GM21515 (cell line): ENCODE results near the gene TMEM221.
A peak's percentile ranks its signal among the peaks of the same experiment; 100 is the strongest.

ENCODE experiments used
- ATAC-seq: cut with Tn5 transposase; IDR thresholded peaks from one replicate; pipeline ENCODE4 v1.9.1; 2021; ENCODE audit not compliant: unreplicated experiment

The TMEM221 gene

DNA sequence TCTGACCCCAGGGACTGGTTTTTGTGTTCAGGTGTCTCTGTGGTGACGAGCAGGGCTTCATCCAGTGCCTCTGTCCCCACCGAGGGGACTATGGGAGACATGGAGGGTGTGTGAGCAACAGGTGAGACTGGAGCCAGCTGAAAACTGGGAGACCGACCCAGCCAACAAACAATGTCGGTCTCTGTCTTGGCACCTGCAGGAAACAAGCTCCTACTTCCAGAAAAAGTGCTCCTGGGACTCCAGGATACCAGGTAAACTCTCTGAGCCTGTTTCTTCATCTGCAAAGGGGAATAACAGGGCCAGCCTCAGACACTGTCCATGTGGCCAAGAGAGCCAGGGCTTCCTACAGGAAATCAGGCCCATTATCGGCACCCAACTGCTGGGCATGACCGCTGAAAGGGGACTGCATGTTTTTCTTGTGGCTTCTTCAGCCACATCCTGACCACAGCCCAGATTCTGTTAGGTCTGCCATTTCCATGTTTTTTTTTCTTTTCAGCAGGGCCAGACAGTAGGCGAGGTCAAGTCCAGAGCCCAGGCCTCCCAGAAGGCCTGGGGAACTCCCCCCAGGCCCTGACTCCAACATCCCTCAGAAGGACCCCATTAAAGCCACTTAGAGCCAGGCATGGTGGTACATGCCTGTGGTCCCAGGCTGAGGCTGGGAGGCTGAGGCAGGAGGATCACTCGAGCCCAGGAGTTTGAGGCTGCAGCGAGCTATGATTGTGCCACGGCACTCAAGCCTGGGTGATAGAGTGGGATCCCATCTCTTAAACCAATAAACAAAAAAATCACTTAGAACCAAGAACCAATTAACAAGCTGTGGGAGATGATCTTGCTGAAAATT, 42.2 kb downstream of the TMEM221 start:
- ATAC-seq, result no peak

DNA sequence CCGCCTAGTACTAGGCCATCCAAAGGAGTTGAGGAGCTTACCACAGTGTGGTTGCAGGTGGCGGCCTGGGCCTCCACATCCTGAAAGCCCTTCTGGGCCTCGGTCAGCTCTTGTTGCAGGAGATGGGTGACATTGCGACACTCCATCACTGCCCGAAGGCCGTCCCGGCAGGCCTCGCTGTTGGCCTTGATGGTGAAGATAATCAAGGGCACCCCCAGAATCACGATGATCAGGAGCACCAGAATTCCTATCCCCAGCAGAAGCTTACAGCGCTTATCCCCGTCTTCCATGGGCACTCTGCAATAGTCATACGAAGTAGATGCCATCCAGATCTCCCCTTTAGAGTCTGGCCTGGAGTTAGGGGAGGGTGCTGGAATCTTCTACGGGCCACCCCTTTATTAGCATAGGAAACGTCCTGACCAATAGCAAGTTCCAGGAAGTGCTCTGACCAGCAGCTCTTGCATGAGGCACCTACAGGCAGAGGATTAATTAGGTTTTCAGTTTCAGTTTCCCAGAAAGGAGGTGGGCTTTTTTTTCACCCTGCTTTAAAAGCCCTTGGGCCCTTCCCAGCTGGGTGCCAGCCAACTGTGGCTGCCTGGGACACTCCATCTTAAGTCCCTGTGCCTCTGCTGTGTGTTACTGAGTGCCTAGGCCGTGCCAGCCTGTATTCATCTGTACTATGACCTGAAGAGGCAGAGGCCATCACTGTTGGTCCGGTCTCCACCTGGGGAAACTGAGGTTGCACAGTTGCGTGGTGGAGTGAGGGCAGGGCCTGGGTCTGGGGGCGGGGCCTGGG, 43.0 kb downstream of the TMEM221 start, which contains the start of gene BST2:
TSS of gene BST2 (minus strand) at position 381 of the 796 bp plus-strand sequence. CDS start at position 326, 55 bp downstream.
- ATAC-seq, result peak; percentile 69

DNA sequence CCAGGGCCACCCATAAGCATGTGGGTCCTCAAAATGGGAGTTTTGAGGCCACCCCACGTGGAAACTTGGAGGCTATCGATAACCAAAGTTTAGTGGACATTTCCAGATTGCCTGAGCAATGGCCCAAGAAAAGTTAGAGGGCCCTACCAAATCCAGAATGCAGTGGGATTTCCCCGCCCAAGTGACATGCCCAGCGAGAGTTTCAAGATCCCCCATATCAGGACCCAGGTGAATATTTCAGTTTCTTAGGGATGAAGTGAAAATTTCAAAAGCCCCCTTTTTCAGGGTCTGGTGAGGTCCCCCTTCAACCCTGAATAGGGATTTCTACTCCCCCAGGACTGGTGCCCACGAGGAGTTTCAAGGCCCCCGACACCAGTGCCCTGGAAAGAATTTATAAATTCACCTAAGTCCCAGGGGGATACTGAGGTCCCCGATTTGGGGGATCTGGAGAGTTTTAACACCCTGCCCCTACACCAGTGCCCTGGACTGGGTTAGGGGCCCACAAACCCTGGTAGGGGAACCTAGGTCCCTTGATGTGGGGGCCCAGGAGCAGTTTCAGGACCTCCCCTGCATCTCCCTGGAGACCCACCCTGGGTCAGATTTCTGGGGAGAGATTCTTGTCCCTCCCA, 43.7 kb downstream of the TMEM221 start:
- no peak for ATAC-seq

DNA sequence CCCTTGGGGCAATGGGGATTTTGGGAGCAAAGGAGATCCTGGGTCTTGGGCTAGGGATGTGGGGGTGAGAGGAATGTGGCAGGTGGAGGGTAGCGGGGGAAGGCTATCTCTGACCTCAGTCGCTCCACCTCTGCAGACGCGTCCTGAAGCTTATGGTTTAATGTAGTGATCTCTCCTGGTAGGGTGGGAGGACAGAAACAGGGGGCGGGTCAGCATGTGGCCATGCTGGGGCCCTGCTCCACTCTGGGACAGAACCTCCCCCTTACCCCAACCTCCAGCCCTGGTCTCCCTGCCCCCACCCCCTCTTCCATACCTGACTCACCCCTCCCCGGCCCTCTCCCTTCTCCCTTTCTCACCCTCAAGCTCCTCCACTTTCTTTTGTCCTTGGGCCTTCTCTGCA, 44.5 kb downstream of the TMEM221 start:
- ATAC-seq, result no peak

DNA sequence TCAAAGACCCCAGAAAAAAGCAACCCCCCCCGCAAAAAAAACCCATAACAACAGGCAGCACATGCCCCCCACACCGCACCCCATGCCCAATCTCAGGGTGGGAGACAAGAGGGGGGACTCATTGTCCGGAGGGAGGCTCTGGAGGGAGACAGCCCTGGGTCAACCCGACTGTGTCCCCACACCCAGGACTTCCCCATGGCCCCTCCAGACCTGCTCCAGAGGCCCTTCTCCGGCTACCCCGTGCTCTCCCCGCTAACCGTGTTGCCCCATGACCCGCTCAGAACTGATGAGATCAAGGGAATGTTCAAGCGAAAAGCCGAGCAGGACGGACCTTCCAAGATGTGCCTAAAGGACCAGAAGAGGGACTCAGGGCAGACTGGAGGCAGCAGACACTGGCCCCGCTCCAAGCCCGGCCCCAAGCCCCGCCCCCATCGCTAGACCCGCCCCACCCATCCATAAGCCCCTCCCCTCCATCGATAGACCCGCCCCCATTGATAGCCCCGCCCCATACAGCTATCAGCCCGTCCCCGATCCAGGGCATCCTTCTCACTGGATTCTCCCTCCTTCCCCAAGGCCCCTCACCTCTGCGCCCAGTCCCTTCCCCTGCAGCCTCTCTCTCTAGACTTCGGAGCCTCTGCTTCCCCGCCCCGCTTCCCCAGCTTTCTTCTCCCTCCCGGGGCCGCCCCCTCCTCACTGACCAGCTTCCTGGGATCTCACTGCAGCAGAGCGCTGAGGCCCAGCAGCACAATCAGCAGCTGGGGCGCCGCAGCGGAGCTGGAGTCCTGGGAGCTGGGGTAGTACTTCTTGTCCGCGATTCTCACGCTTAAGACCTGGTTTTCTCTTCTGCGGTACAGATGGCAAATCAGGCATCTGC, 45.2 kb downstream of the TMEM221 start:
- no peak for ATAC-seq

DNA sequence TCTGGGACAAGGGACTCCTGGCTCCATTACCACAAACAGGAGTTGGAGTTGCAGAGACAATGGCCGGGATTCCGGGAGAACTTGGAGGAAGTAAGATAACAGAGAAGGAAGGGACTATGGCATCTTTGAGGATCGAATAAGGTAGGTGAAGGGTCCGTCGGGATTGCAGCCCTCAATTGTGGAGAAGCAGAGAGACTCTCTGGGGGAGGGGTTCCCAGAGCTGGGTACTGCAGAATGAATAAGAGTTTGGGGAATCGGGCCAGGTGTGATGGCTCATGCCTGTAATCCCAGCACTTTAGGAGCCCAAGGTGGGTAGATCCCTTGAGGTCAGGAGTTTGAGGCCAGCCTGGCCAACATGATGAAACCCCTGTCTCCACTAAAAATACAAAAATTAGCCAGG, 46.8 kb downstream of the TMEM221 start:
- no peak for ATAC-seq

DNA sequence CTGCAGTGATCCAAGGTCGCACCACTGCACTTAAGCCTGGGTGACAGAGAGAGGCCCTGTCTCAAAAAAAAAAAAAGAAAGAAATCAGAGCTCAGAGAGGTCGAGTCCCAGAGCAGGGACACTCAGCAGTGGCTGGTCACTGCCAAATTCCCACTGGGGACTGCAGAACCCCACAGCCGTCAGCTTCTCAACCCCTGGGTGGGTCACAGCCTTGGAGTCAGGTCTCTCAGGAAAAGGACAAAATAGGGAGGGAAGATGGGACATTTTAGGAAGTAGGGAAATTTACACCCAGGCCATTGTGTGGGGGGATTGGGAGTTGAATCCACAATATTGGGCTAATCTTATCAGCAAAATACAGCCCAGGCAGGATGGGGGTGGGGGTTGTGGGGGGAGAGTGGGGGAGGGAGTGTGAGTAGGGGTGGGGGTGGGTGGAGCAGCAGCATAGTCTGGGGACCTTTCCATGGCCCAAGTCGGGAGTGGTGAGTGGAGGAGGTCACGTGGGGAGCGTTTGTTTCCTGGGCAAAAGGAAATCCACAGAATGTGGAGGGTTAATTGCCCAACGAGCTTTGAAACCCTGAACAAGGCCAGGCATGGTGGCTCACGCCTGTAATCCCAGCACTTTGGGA, 49.5 kb downstream of the TMEM221 start:
- no peak for ATAC-seq

DNA sequence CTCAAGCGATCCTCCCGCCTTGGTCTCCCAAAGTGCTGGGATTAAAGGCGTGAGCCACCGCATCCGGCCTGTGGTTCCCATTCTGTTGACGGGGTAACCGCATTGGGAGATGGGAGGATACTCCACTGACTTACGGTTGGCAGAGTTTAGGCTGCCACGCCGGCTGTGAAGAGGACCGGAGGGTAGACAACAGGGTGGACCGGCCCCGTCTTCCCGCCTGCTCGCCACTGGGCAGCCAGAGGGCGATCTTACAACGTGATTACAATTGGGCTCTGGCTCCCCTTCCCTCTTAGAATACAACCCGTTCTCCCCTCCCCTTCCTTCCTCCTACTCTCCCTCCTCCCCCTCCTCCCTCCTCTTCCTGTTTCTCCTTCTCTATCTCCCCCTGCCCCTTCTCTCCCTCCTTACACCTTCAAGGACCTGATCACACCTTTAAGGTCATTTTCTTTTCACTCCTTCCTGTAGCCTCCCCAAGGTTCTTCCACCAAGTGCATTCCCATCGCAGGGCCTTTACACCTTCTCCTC, 53.5 kb downstream of the TMEM221 start:
- no peak for ATAC-seq

DNA sequence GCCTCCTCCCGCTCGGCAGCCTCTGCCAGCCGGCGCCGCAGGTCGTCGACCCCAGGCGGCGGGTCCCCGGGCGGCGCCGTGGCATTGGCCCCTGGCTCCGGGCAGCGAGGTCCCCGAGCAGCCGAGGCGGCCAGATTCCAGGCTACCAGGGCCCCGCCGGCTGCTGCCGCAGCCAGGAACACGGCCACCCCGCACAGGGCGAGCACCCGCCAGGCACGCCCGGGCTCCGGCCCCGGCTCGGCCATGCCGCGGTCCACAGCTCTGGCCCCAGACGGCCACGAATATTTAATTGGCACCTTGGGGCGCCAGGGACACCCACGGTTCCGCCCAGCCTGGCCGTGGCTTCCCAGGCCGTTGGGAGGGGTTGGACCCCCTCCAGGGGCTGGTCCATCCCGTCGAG, 54.6 kb downstream of the TMEM221 start, which contains the start of gene CCDC194:
TSS of gene CCDC194 (minus strand) at position 283 of the 400 bp plus-strand sequence. CDS start at position 245, 38 bp downstream.
- no peak for ATAC-seq

DNA sequence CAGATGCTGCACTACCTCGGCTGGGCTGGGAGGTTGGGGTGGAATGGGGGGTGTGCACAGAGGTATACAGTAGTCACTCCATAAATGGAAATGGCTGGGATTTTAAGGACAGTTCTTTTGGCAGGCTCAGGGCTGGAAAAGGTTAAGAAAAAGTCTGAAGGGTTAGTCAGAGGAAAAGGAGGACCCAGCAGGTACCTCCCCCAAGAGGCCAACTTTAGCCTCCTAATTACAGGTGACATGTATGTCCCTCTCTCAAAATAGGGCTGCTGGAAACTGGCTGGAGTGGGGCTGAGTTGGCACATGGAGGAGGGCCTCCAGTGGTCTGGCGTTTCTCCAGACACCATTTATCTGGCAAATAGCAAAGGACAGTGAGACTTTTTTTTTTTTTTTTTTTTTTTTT, 55.5 kb downstream of the TMEM221 start:
- ATAC-seq, result no peak

DNA sequence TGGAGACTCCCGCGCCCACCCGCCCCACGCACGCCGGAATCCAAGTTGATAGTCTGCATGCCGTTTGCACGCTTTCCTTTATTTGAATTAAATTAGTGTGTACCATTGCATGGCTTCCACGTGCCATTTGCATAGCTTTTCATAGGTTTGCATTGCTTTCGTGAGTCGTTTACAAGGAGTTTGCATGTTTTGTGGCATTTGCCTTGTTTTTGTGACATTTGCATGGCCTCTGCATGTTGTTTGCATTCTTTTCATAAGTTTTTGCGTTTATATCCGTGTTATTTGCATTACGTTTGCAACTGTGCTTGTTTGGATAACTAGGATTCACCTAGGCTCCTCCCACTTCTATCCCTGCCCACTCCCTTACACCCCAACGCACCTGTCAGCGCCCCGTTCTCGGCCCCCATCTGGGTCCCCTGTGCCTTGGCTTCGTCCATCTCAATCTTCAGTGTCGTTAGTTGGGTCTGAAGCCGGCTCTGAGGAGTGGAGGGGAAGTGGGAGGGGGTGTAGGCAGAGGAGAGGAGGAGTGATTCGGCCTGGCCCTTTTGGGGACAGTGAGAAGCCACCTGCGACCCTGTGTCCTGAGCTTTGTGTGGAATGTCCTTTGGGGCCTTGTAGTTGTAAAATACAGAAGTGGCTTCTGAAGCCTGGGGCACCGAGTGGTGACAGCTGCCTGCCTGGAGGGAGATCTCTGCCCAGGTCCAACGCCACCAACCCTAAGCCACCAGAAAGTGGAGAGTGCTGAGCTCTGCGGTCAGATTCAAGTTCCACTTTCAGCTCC, 56.9 kb downstream of the TMEM221 start:
- no peak for ATAC-seq

DNA sequence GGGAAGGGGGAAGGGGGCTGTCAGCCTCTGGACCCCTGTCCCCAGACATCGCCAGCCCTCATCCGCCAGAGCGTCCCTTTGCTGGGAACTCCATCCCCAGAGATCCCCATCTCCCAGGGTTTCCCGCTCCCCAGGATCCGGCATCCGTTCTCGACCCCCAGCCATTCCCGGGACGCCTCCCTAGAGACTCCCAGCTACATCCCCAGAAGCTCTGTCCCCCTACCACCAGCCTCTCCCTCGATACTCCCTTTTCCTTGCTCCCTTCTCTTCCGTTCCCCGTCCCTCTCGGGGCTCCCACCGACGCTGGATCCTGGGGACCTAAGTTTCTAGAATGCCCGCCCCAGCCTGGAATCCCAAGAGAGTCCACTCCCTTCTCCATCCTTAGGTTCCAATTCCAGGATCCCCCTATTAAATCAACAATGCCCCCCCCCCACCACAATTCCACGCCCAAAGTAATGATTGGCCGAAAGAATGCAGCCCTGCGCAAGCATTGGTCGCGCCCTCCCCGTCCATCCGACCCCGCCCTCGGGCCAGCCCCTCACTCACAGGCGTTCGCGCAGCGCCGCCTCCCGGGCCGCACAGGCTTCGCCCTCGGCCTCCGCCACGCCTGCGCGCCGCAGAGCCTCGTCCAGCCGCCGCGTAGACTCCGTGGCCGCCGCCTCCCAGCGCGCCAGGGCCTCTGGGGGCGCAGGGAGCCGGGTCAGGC, 57.6 kb downstream of the TMEM221 start:
- peak; percentile 84 for ATAC-seq

DNA sequence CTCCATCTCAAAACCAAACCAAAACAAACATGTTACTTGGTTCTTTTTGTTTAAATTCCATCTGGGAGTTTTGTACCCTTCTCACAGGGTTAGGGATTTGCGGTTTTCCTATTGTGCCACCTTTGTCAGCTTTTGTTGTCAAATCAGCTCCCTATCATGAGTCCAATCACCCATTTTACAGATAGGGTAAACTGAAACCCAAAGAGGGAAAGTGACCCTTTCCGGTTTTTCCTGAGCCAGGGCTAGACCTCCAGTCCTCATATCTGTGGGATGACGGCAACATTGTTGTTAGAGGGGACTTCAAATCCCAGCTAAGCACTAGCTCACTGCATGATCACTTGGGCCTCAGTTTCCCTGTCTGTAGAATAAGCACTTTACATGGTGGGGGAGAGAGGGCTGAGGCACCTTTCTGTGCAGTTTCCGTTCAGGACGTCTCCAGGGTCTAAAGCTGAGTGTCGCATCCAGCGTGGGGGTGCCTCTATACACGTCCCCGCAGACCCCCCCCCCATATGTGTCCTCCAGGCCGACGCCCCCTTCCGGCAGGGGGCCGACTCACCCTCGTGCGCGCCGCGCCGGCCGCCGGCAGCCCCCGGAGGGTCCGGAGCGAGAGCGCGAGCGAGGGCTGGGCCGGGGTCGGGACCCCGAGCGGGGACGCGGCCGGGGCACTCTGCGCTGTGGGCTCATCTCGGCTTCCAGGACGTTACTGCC, 58.4 kb downstream of the TMEM221 start:
- ATAC-seq, result no peak

DNA sequence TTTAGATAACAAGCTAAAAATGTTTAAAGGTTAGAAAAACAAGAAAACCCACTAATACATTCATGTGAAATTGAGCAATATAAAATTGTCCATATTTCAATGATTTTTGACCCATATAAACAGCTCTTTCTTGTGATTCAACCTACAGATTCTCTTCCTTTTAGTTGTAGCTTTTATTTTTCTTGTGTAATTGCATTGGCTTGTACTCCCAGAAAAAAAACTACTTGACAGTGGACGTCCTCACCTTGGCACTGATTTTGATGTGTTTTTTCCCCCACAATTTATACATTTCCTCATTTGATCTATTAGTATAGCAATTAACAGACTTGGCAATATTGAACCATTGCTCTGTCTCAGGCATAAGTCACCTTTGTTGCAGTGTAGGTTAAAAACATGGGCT, 59.2 kb downstream of the TMEM221 start:
- no peak for ATAC-seq

DNA sequence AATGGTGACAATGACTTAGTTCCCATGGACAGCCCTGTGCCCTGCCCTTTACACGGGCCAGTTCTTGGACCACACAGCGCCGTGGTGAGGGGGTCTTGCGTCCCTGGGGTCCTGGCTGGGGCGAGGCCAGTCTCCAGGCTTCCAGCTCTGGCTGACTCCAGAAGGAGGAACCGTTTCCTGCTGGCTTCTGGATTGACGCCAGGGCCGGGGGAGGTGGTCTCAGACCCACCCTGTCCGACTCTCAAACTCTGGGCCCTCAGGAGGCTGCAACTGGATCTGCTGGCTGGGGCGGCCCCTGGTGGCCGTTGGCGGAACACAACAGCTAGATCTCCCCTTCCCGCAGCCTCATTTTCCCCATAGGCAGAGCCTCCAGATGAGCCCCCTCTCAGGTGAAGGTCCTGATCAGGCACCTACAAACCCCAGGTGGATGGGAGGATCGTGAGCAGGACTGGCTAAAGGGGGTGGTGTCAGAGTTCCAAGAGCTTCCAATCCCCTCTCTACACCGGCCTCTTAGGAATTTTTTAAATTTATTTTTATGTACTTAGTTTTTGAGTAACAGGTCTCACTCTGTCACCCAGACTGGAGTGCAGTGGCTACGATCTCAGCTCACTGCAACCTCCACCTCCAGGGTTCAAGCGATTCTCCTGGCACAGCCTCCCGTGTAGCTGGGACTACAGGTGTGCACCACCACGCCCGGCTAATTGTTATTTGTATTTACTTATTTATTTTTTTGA, 62.4 kb downstream of the TMEM221 start:
- no peak for ATAC-seq
